Neural cell (in vitro differentiated cells): Measurements from ENCODE around the gene OTOG. TPM values are rescaled to one million over a fixed set of nuclear protein-coding genes. Genes with fewer than 3 reads are reported as not detected.
"Not testable (repeated sequence)": the region's sequence is repeated elsewhere in the genome, so short reads cannot be mapped to it uniquely, and the experiment has no call there.

Experiments used
- H2AFZ ChIP-seq: fragments of 200-600, 300-800 bp; sonication (generic), shearing (Covaris generic); 2 replicates; pipeline ENCODE4 v1.6.0; 2014; ENCODE audit warnings: low read depth, mild to moderate bottlenecking, antibody characterized with exemption, low read length, moderate library complexity
- H3F3A ChIP-seq: fragments of 200-600 bp; shearing (Covaris generic); 2 replicates; pipeline ENCODE4 v1.6.1; 2016; ENCODE audit warnings: mild to moderate bottlenecking, moderate library complexity, mixed read lengths, antibody characterized with exemption, low read length; ENCODE audit not compliant: insufficient read depth, poor library complexity, severe bottlenecking
- H3K27ac ChIP-seq: fragments of 200-600, 300-800 bp; sonication (generic), shearing (Covaris generic); 2 replicates; pipeline ENCODE4 v1.5.1; 2014; ENCODE audit warnings: mild to moderate bottlenecking, low read length, moderate library complexity
- H3K27me3 ChIP-seq: fragments of 300-800, 200-600 bp; sonication (generic), shearing (Covaris generic); 2 replicates; pipeline ENCODE4 v1.6.0; 2014; ENCODE audit warnings: mild to moderate bottlenecking, low read depth, low read length, moderate library complexity; ENCODE audit not compliant: insufficient read depth
- H3K36me3 ChIP-seq: fragments of 300-800, 200-600 bp; sonication (generic), shearing (Covaris generic); 2 replicates; pipeline ENCODE4 v1.5.1; 2014; ENCODE audit warnings: mild to moderate bottlenecking, antibody characterized with exemption, low read length, moderate library complexity; ENCODE audit not compliant: insufficient read depth
- H3K4me2 ChIP-seq: fragments of 300-800, 200-600 bp; sonication (generic), shearing (Covaris generic); 2 replicates; pipeline ENCODE4 v1.6.0; 2014; ENCODE audit warnings: mild to moderate bottlenecking, low read length
- H3K4me3 ChIP-seq: fragments of 300-800, 200-600 bp; sonication (generic), shearing (Covaris generic); 2 replicates; pipeline ENCODE4 v1.5.1; 2014; ENCODE audit warnings: mild to moderate bottlenecking, low read length, moderate library complexity
- H3K79me2 ChIP-seq: fragments of 200-600 bp; shearing (Covaris generic); replicated peaks from 2 replicates; pipeline ENCODE4 v1.6.0; 2014; ENCODE audit warnings: mild to moderate bottlenecking, low read length, moderate library complexity; ENCODE audit not compliant: insufficient read depth
- H3K9ac ChIP-seq: fragments of 300-800, 200-600 bp; sonication (generic), shearing (Covaris generic); 2 replicates; pipeline ENCODE4 v1.6.1; 2016; ENCODE audit warnings: mild to moderate bottlenecking, low read length, mixed read lengths
- H3K9me2 ChIP-seq: fragments of 200-600 bp; shearing (Covaris generic); 2 replicates; pipeline ENCODE4 v1.6.1; 2016; ENCODE audit warnings: mild to moderate bottlenecking, low read length, mixed read lengths; ENCODE audit not compliant: insufficient read depth
- H3K9me3 ChIP-seq: fragments of 200-600, 300-800 bp; sonication (generic), shearing (Covaris generic); 2 replicates; pipeline ENCODE4 v1.6.1; 2016; ENCODE audit warnings: mild to moderate bottlenecking, mixed run types, low read length, moderate library complexity, mixed read lengths
- H4K20me1 ChIP-seq: fragments of 200-600 bp; shearing (Covaris generic); 2 replicates; pipeline ENCODE4 v1.6.1; 2016; ENCODE audit warnings: mild to moderate bottlenecking, mixed run types; ENCODE audit not compliant: insufficient read depth
- EP300 ChIP-seq: fragments of 450-650 bp; conservative IDR thresholded peaks from 2 replicates; pipeline ENCODE4 v1.6.1; 2014; ENCODE audit warnings: antibody characterized with exemption, mild to moderate bottlenecking, moderate library complexity; ENCODE audit not compliant: poor library complexity, severe bottlenecking
- EZH2 ChIP-seq: fragments of 200-600, 300-800 bp; shearing (Covaris generic), sonication (generic); IDR thresholded peaks from 2 replicates; pipeline ENCODE4 v1.6.1; 2014; ENCODE audit warnings: antibody characterized with exemption, low read length, borderline replicate concordance, mild to moderate bottlenecking; ENCODE audit not compliant: insufficient read depth, poor library complexity, severe bottlenecking
- MXI1 ChIP-seq: fragments of 450-650 bp; conservative IDR thresholded peaks from 2 replicates; pipeline ENCODE4 v1.6.1; 2014; ENCODE audit warnings: antibody characterized with exemption, mild to moderate bottlenecking; ENCODE audit not compliant: poor library complexity, severe bottlenecking
- POLR2AphosphoS5 ChIP-seq: IDR thresholded peaks from 2 replicates; pipeline ENCODE4 v1.6.1; 2012
- RAD21 ChIP-seq: fragments of 450-650 bp; conservative IDR thresholded peaks from 2 replicates; pipeline ENCODE4 v1.6.1; 2014; ENCODE audit warnings: antibody characterized with exemption, mild to moderate bottlenecking, moderate library complexity
- SMC3 ChIP-seq: fragments of 450-650 bp; conservative IDR thresholded peaks from 2 replicates; pipeline ENCODE4 v1.6.1; 2014; ENCODE audit warnings: antibody characterized with exemption, mild to moderate bottlenecking, moderate library complexity; ENCODE audit not compliant: poor library complexity
- TAF1 ChIP-seq: IDR thresholded peaks from 2 replicates; pipeline ENCODE4 v1.6.1; 2012; ENCODE audit warnings: low read depth
- polyA plus RNA-seq: library from polyadenylated mRNA; depleted of rRNA; stranded (reverse); fragments of >200 nt; gene quantifications from 2 replicates; pipeline ENCODE4 v1.2.3, GENCODE V29; 2014
- TF ChIP-seq, protein P1 (sequence below): fragments of 450-650 bp; IDR thresholded peaks from 2 replicates; pipeline ENCODE4 v1.5.1; 2014; ENCODE audit warnings: antibody characterized with exemption, mild to moderate bottlenecking, moderate library complexity; ENCODE audit not compliant: poor library complexity, severe bottlenecking
- TF ChIP-seq, protein P2 (sequence below): IDR thresholded peaks from 2 replicates; pipeline ENCODE4 v1.6.1; 2012; ENCODE audit warnings: borderline replicate concordance

The OTOG gene
- polyA plus RNA-seq, 1 donor from 2014 or later: not detected

DNA sequence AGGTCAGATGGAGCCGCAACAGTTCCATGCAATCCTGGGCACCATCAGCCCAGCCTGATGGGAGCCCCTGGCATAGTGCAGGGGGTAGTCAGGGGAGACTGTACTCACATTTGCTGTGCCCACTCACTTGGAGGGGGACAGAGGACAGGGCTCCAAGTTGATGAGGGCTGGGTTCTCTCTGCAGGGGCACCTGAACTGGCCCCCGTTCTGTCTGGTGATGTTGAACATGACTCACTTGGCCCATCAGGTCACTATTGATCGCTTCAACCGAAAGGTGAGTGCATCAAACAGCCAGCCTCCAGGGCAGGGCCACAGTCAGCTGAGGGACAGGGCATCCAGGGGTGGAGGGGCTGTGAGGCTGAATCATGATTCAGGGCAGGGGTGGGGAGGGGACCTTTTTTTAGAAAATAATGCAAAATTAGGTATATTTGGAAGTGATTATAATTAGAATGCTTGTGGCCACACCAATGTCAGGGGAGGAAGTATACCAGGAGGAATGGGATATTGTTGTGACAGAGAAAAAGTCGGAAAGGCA lies 66.4 kb downstream of the OTOG start:
- Histone ChIP-seq H4K20me1 (no peaks in the 10 kb centered on the region), H3F3A (no peaks in the 10 kb centered on the region), H3K9me2 (no peaks in the 10 kb centered on the region), H3K27ac (no peak overlapping the region), H3K9me3 (no peaks in the 10 kb centered on the region), H3K79me2 (no peaks in the 10 kb centered on the region), H3K4me2 (no peak overlapping the region), H3K4me3 (no peak overlapping the region), H2AFZ (no peak overlapping the region), H3K36me3 (no peaks in the 10 kb centered on the region), H3K9ac (no peak overlapping the region), H3K27me3 (no peaks in the 10 kb centered on the region)
- TF ChIP-seq RAD21: no peak
- no peak for TF ChIP-seq EZH2
- TF ChIP-seq MXI1: no peak
- no peak for TF ChIP-seq EP300
- TF ChIP-seq POLR2AphosphoS5: no peak
- TF ChIP-seq TAF1: no peak
- TF ChIP-seq, protein P1, sequence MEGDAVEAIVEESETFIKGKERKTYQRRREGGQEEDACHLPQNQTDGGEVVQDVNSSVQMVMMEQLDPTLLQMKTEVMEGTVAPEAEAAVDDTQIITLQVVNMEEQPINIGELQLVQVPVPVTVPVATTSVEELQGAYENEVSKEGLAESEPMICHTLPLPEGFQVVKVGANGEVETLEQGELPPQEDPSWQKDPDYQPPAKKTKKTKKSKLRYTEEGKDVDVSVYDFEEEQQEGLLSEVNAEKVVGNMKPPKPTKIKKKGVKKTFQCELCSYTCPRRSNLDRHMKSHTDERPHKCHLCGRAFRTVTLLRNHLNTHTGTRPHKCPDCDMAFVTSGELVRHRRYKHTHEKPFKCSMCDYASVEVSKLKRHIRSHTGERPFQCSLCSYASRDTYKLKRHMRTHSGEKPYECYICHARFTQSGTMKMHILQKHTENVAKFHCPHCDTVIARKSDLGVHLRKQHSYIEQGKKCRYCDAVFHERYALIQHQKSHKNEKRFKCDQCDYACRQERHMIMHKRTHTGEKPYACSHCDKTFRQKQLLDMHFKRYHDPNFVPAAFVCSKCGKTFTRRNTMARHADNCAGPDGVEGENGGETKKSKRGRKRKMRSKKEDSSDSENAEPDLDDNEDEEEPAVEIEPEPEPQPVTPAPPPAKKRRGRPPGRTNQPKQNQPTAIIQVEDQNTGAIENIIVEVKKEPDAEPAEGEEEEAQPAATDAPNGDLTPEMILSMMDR: no peak
- TF ChIP-seq, protein P2, sequence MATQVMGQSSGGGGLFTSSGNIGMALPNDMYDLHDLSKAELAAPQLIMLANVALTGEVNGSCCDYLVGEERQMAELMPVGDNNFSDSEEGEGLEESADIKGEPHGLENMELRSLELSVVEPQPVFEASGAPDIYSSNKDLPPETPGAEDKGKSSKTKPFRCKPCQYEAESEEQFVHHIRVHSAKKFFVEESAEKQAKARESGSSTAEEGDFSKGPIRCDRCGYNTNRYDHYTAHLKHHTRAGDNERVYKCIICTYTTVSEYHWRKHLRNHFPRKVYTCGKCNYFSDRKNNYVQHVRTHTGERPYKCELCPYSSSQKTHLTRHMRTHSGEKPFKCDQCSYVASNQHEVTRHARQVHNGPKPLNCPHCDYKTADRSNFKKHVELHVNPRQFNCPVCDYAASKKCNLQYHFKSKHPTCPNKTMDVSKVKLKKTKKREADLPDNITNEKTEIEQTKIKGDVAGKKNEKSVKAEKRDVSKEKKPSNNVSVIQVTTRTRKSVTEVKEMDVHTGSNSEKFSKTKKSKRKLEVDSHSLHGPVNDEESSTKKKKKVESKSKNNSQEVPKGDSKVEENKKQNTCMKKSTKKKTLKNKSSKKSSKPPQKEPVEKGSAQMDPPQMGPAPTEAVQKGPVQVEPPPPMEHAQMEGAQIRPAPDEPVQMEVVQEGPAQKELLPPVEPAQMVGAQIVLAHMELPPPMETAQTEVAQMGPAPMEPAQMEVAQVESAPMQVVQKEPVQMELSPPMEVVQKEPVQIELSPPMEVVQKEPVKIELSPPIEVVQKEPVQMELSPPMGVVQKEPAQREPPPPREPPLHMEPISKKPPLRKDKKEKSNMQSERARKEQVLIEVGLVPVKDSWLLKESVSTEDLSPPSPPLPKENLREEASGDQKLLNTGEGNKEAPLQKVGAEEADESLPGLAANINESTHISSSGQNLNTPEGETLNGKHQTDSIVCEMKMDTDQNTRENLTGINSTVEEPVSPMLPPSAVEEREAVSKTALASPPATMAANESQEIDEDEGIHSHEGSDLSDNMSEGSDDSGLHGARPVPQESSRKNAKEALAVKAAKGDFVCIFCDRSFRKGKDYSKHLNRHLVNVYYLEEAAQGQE: no peak
- TF ChIP-seq SMC3: no peak

DNA sequence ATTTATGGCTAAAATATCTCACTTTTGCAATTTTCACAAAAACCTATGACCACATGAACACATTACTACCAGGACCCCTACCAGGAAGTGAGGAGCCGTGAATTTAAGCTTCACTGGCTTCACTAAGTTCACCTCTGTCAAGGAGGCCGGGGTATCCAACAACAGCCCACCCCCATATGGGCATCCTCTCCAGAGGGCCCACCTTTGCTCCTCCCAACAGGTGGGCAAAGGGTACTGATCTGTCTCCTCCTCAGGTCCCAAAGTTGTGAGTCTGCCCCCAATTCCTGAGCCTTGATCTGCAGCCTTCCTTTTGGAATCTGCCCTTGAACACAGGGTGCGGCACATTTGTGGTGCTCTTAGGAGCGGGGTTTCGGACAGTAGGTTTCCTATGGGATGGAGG lies 66.9 kb downstream of the OTOG start:
- Histone ChIP-seq H3K27ac (no peak overlapping the region), H3K4me2 (no peak overlapping the region), H3K9me3 (no peaks in the 10 kb centered on the region), H3K9ac (no peak overlapping the region), H4K20me1 (no peaks in the 10 kb centered on the region), H2AFZ (no peak overlapping the region), H3K36me3 (no peaks in the 10 kb centered on the region), H3F3A (no peaks in the 10 kb centered on the region), H3K27me3 (no peaks in the 10 kb centered on the region), H3K4me3 (no peak overlapping the region), H3K9me2 (no peaks in the 10 kb centered on the region), H3K79me2 (no peaks in the 10 kb centered on the region)
- TF ChIP-seq, protein P2: no peak
- TF ChIP-seq TAF1: no peak
- TF ChIP-seq EZH2: no peak
- no peak for TF ChIP-seq EP300

DNA sequence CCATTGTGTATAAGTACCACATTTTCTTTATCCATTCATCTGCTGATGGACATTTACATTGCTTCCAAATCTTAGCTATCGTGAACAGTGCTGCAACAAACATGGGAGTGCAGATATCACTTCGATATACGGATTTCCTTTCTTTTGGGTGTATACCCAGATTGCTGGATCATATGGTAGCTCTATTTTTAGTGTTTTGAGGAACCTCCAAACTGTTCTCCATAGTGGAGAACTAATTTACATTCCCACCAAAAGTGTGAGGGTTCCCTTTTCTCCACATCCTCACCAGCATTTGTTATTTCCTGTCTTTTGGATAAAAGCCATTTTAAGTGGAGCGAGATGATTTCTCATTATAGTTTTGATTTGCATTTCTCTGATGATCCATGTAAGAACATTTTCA lies 75.7 kb downstream of the OTOG start:
- H3K27me3 ChIP-seq, H3K36me3 ChIP-seq, H3K9me3 ChIP-seq, H3F3A ChIP-seq, H3K79me2 ChIP-seq, H3K4me2 ChIP-seq, H3K9me2 ChIP-seq, H2AFZ ChIP-seq, H3K4me3 ChIP-seq, H3K9ac ChIP-seq, H4K20me1 ChIP-seq, H3K27ac ChIP-seq: not testable (repeated sequence)
